Neuronal stem cell (in vitro differentiated cells): Measurements from ENCODE around the gene TECTB.
A peak's percentile ranks its signal among the peaks of the same experiment; 100 is the strongest.

Source experiments
- DNase-seq: peaks from one replicate; pipeline ENCODE4 v3.0.0-alpha.2; 2013; ENCODE audit warnings: low spot score
- H2AFZ ChIP-seq: one replicate; pipeline ENCODE4 v1.6.1; 2013; ENCODE audit warnings: mild to moderate bottlenecking, low read length, inconsistent platforms
- H2AK5ac ChIP-seq: 2 replicates; pipeline ENCODE4 v1.6.1; 2013; ENCODE audit warnings: low read depth, mild to moderate bottlenecking, inconsistent platforms, low read length, moderate library complexity, mixed read lengths
- H2BK120ac ChIP-seq: 2 replicates; pipeline ENCODE4 v1.6.1; 2013; ENCODE audit warnings: low read depth, mild to moderate bottlenecking, inconsistent platforms, low read length, moderate library complexity, mixed read lengths
- H2BK12ac ChIP-seq: one replicate; pipeline ENCODE4 v1.6.1; 2013; ENCODE audit warnings: low read length, inconsistent platforms
- H2BK15ac ChIP-seq: 2 replicates; pipeline ENCODE4 v1.6.1; 2013; ENCODE audit warnings: mild to moderate bottlenecking, low read length, inconsistent platforms, mixed read lengths
- H2BK5ac ChIP-seq: one replicate; pipeline ENCODE4 v1.6.1; 2013; ENCODE audit warnings: inconsistent platforms, mild to moderate bottlenecking, low read length, moderate library complexity
- H3K14ac ChIP-seq: one replicate; pipeline ENCODE4 v1.6.1; 2013; ENCODE audit warnings: low read length, inconsistent platforms
- H3K18ac ChIP-seq: 2 replicates; pipeline ENCODE4 v1.6.1; 2013; ENCODE audit warnings: low read length, inconsistent platforms
- H3K23ac ChIP-seq: 2 replicates; pipeline ENCODE4 v1.6.1; 2013; ENCODE audit warnings: low read depth, mild to moderate bottlenecking, mixed read lengths, low read length, inconsistent platforms; ENCODE audit not compliant: poor library complexity
- H3K27ac ChIP-seq: replicated peaks from 3 replicates; pipeline ENCODE4 v1.5.1; 2013; ENCODE audit warnings: low read length, inconsistent platforms
- H3K27me3 ChIP-seq, 3 experiments: 2 replicates each; pipeline ENCODE4 v1.6.1; 2013; ENCODE audit warnings: low read length in 3 of 3, mild to moderate bottlenecking in 2 of 3, inconsistent platforms in 1 of 3, low read depth in 1 of 3, mixed read lengths in 1 of 3, moderate library complexity in 1 of 3; ENCODE audit not compliant: control insufficient read depth in 3 of 3, insufficient read depth in 3 of 3
- H3K36me3 ChIP-seq, 2 donors: replicated peaks in 1 of 2; 2 replicates each; pipeline ENCODE4 v1.6.1; 2013; ENCODE audit warnings: low read length in 2 of 2; ENCODE audit not compliant: control insufficient read depth in 2 of 2, insufficient read depth in 2 of 2
- H3K4ac ChIP-seq: 2 replicates; pipeline ENCODE4 v1.6.1; 2013; ENCODE audit warnings: inconsistent platforms, mild to moderate bottlenecking, low read length, moderate library complexity
- H3K4me1 ChIP-seq, 2 donors: 1 replicate in 1 of 2; 2 replicates in 1 of 2; pipeline ENCODE4 v1.6.1; 2013; ENCODE audit warnings: low read length in 2 of 2, low read depth in 1 of 2; ENCODE audit not compliant: control insufficient read depth in 2 of 2, insufficient read depth in 1 of 2
- H3K4me2 ChIP-seq: one replicate; pipeline ENCODE4 v1.6.1; 2013; ENCODE audit warnings: mild to moderate bottlenecking, low read length, inconsistent platforms; ENCODE audit not compliant: insufficient read depth, poor library complexity, severe bottlenecking
- H3K4me3 ChIP-seq, 2 donors: 2 replicates each; pipeline ENCODE4 v1.5.1; 2013; ENCODE audit warnings: low read length in 2 of 2, mild to moderate bottlenecking in 2 of 2, inconsistent platforms in 1 of 2, moderate library complexity in 1 of 2
- H3K79me1 ChIP-seq: one replicate; pipeline ENCODE4 v1.6.1; 2013; ENCODE audit warnings: low read depth, mild to moderate bottlenecking, inconsistent platforms, low read length, moderate library complexity
- H3K9ac ChIP-seq: one replicate; pipeline ENCODE4 v1.6.1; 2013; ENCODE audit warnings: mild to moderate bottlenecking, low read depth, low read length, inconsistent platforms; ENCODE audit not compliant: poor library complexity
- H3K9me3 ChIP-seq, 2 donors: replicated peaks in 1 of 2; 2 replicates each; pipeline versions ENCODE3 to v1.6.1; 2013; ENCODE audit warnings: low read length in 2 of 2, mild to moderate bottlenecking in 2 of 2, inconsistent platforms in 1 of 2, low read depth in 1 of 2, mixed read lengths in 1 of 2, moderate library complexity in 1 of 2; ENCODE audit not compliant: control insufficient read depth in 2 of 2, insufficient read depth in 1 of 2
- H4K8ac ChIP-seq: one replicate; pipeline ENCODE4 v1.6.1; 2013; ENCODE audit warnings: low read depth, mild to moderate bottlenecking, inconsistent platforms, low read length, moderate library complexity
- H4K91ac ChIP-seq: one replicate; pipeline ENCODE4 v1.6.1; 2013; ENCODE audit warnings: low read length, low read depth, mild to moderate bottlenecking, inconsistent platforms; ENCODE audit not compliant: poor library complexity
- WGBS, 2 donors: extraction: QIAGEN DNeasy Blood & Tissue Kit; methylation state at CpG; one replicate each; pipeline ENCODE4 v1.1.7; 2013; ENCODE audit warnings: missing lambda C conversion rate in 2 of 2, mixed read lengths in 1 of 2; ENCODE audit not compliant: insufficient read length in 2 of 2, insufficient replicate concordance in 1 of 2; ENCODE audit errors: extremely low coverage in 2 of 2; 5-methylcytosine and 5-hydroxymethylcytosine counted together

TECTB gene

GRCh38 chr10:112336556-112337201 is 53.5 kb downstream of the TECTB start:
- no peak overlapping the region for H2BK120ac ChIP-seq
- H3K36me3 ChIP-seq: no peaks in the 10 kb centered on the region
- H3K79me1 ChIP-seq: no peaks in the 10 kb centered on the region
- H3K4me2 ChIP-seq: no peak overlapping the region
- no peaks in the 10 kb centered on the region for H3K9me3 ChIP-seq
- no peak overlapping the region for H4K91ac ChIP-seq
- DNase-seq: no peak
- no peak overlapping the region for H4K8ac ChIP-seq
- H3K4me3 ChIP-seq: no peak overlapping the region
- peaks cover 3 to 8% of the 10 kb centered on the region in 2 donors for H3K4me1 ChIP-seq
- H3K23ac ChIP-seq: no peak overlapping the region
- H3K18ac ChIP-seq: no peak overlapping the region
- H2BK15ac ChIP-seq: no peak overlapping the region
- no peak overlapping the region for H2AK5ac ChIP-seq
- no peak overlapping the region for H3K4ac ChIP-seq
- WGBS, 2 donors: no CpG with 5 or more reads among the region's 5 CpGs
- no peaks in the 10 kb centered on the region for H3K27me3 ChIP-seq
- no peak overlapping the region for H3K9ac ChIP-seq
- no peak overlapping the region for H2BK5ac ChIP-seq
- peak overlapping the region; percentile 78 for H2AFZ ChIP-seq
- H3K27ac ChIP-seq: no peak overlapping the region
- H2BK12ac ChIP-seq: no peak overlapping the region
- no peak overlapping the region for H3K14ac ChIP-seq

GRCh38 chr10:112338957-112339356 is 55.8 kb downstream of the TECTB start:
- H2AK5ac ChIP-seq: no peak overlapping the region
- no peak overlapping the region for H2AFZ ChIP-seq
- no peaks in the 10 kb centered on the region for H3K27me3 ChIP-seq
- no peak overlapping the region for H4K8ac ChIP-seq
- no peak overlapping the region for H3K14ac ChIP-seq
- DNase-seq: no peak
- H3K4me2 ChIP-seq: no peak overlapping the region
- no peak overlapping the region for H3K18ac ChIP-seq
- no peaks in the 10 kb centered on the region for H3K36me3 ChIP-seq
- H3K27ac ChIP-seq: no peak overlapping the region
- no peak overlapping the region for H4K91ac ChIP-seq
- no peak overlapping the region for H3K4ac ChIP-seq
- H3K79me1 ChIP-seq: no peaks in the 10 kb centered on the region
- no peak overlapping the region for H3K9ac ChIP-seq
- peaks cover 6 to 8% of the 10 kb centered on the region in 2 donors for H3K4me1 ChIP-seq
- H3K9me3 ChIP-seq: no peaks in the 10 kb centered on the region
- no peak overlapping the region for H2BK120ac ChIP-seq
- H3K4me3 ChIP-seq: no peak overlapping the region
- no peak overlapping the region for H3K23ac ChIP-seq
- H2BK15ac ChIP-seq: no peak overlapping the region
- no peak overlapping the region for H2BK12ac ChIP-seq
- no CpG with 5 or more reads among the region's 3 CpGs for WGBS, 2 donors
- no peak overlapping the region for H2BK5ac ChIP-seq

- Histone ChIP-seq H3K18ac (no peak overlapping the region), H3K4me3 (no peak overlapping the region), H2BK120ac (no peak overlapping the region), H2BK15ac (no peak overlapping the region), H3K9me3 (no peaks in the 10 kb centered on the region), H3K27me3 (no peaks in the 10 kb centered on the region), H3K4me1 (peaks cover 8 to 9% of the 10 kb centered on the region in 2 donors), H2AK5ac (no peak overlapping the region), H2AFZ (no peak overlapping the region), H3K36me3 (no peaks in the 10 kb centered on the region), H3K23ac (no peak overlapping the region), H3K4me2 (no peak overlapping the region), H3K79me1 (no peaks in the 10 kb centered on the region), H3K4ac (no peak overlapping the region), H3K27ac (no peak overlapping the region), H2BK12ac (no peak overlapping the region), H4K8ac (no peak overlapping the region), H3K14ac (no peak overlapping the region), H4K91ac (no peak overlapping the region), H2BK5ac (no peak overlapping the region), H3K9ac (no peak overlapping the region)
- no CpG with 5 or more reads among the region's 2 CpGs for WGBS, 2 donors
- no peak for DNase-seq
These were observed 57.4 kb downstream of the TECTB start for GRCh38 chr10:112340601-112341000.

- no CpG with 5 or more reads among the region's 5 CpGs for WGBS, 2 donors
- H3K9ac ChIP-seq: no peak overlapping the region
- no peak for DNase-seq
These were observed 60.0 kb downstream of the TECTB start for GRCh38 chr10:112343056-112343806.

More at GRCh38 chr10:112343056-112343806, 60.0 kb downstream of the TECTB start:
- H3K79me1 ChIP-seq: no peaks in the 10 kb centered on the region
- H3K14ac ChIP-seq: no peak overlapping the region
- no peak overlapping the region for H2AFZ ChIP-seq
- H2AK5ac ChIP-seq: no peak overlapping the region
- no peaks in the 10 kb centered on the region for H3K36me3 ChIP-seq
- H3K27ac ChIP-seq: no peak overlapping the region
- H3K27me3 ChIP-seq: no peaks in the 10 kb centered on the region
- H3K4ac ChIP-seq: no peak overlapping the region
- peaks cover 0 to 6% of the 10 kb centered on the region in 2 donors for H3K4me1 ChIP-seq
- H2BK120ac ChIP-seq: no peak overlapping the region
- H2BK12ac ChIP-seq: no peak overlapping the region
- H4K91ac ChIP-seq: no peak overlapping the region
- H2BK15ac ChIP-seq: no peak overlapping the region
- no peak overlapping the region for H3K18ac ChIP-seq
- no peak overlapping the region for H2BK5ac ChIP-seq
- H3K9me3 ChIP-seq: no peaks in the 10 kb centered on the region
- no peak overlapping the region for H3K4me2 ChIP-seq
- no peak overlapping the region for H4K8ac ChIP-seq
- no peak overlapping the region for H3K23ac ChIP-seq
- no peak overlapping the region for H3K4me3 ChIP-seq
